CD4-positive, alpha-beta T cell treated with Interleukin-4 for 4 hours (primary cell): ENCODE measurements around the gene HPX.

Experiments used
- DNase-seq: peaks from one replicate; pipeline ENCODE4 v3.0.0-alpha.2; 2020

Gene HPX

GRCh38 chr11:6388748-6389147, 52.0 kb downstream of the HPX start:
- no peak for DNase-seq

GRCh38 chr11:6387811-6388599, 52.8 kb downstream of the HPX start:
- DNase-seq: no peak

GRCh38 chr11:6385046-6385777, 55.6 kb downstream of the HPX start:
- DNase-seq: no peak
